PFSK-1 (cell line): ENCODE results near the gene NSUN2. TPM values are rescaled to one million over a fixed set of nuclear protein-coding genes. Genes with fewer than 3 reads are reported as not detected.

Experiments
- FOXP2 ChIP-seq: optimal IDR thresholded peaks from 2 replicates; pipeline ENCODE3; 2011; ENCODE audit warnings: borderline replicate concordance, control low read depth, inconsistent platforms; ENCODE audit not compliant: insufficient read depth; ENCODE audit errors: extremely low read length, extremely low read depth
- POLR2AphosphoS5 ChIP-seq: IDR thresholded peaks from 2 replicates; pipeline ENCODE4 v1.6.1; 2012; ENCODE audit warnings: low read depth, mild to moderate bottlenecking, control low read depth, low read length, moderate library complexity
- REST ChIP-seq, 2 experiments: IDR thresholded peaks; 2 replicates each; pipeline versions ENCODE4 v1.6.1 to v1.8.0; 2011 to 2012; ENCODE audit warnings: low read depth in 2 of 2, low read length in 2 of 2, control low read depth in 1 of 2, inconsistent platforms in 1 of 2, mild to moderate bottlenecking in 1 of 2, moderate library complexity in 1 of 2; ENCODE audit not compliant: insufficient read depth in 1 of 2
- SIN3A ChIP-seq: IDR thresholded peaks from 2 replicates; pipeline ENCODE4 v1.6.1; 2012; ENCODE audit warnings: mild to moderate bottlenecking, low read length, moderate library complexity, borderline replicate concordance; ENCODE audit not compliant: insufficient read depth
- TAF1 ChIP-seq: IDR thresholded peaks from 2 replicates; pipeline ENCODE4 v1.6.1; 2012; ENCODE audit warnings: low read length, control low read depth, borderline replicate concordance; ENCODE audit not compliant: insufficient read depth
- polyA plus RNA-seq: library from polyadenylated mRNA; unstranded; fragments of >200 nt; gene quantifications from one replicate; pipeline ENCODE4 v1.2.1, GENCODE V29; 2012; ENCODE audit warnings: low read depth, missing spikeins; ENCODE audit not compliant: insufficient read length

Gene NSUN2
- 92.7 TPM for polyA plus RNA-seq

DNA sequence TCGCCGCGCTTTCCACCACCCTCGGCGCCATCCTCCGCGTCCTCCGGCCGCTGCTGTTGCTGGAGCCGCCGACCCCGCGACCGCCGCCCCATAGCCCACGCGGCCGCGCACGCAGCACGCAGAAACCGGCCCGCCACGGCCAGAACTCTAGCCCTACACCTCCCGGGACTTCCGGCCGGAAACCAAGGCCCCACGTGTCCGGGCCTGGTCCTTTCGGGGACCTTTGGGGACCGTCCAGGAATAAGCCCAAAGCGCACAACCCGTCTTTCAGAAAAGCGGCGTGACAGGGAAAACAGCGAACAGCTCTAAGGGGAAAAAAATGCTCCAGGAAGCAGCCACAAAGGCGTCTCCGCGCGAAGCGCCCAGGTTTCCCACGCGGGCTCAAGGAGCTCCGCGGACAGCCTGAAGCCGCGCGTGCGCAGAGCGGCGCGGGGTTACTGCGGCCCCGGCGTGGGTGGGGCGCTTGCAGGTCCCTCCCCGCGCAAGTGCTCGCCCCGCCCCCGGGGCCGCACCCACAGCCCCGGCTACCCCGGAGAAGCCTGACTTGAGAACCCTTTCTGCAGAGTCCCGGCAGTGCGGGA is at the start of gene NSUN2, which contains the start of gene SRD5A1:
NSUN2 (minus strand) TSS at position 157 of the 581 bp plus-strand sequence; CDS start at position 92, 65 bp downstream.
SRD5A1 (plus strand) TSS at position 553 of the 581 bp plus-strand sequence. CDS start 137 bp downstream, outside the sequence.
- TF ChIP-seq REST (IDR thresholded peaks at IDR 0.05; ENCODE audit: insufficient read depth in 1 of 2, low read depth in 2 of 2, low read length in 2 of 2) (no peak; a peak in 1 of 4 replicates), POLR2AphosphoS5 (peak; percentile 63; the same call in 1 of the 2 replicates), FOXP2 (peak; percentile 62), SIN3A (0 out of 2 replicates have a peak, but pooled peaks have one; percentile 51), TAF1 (peak; percentile 75)

- TF ChIP-seq SIN3A = no peak
- TF ChIP-seq FOXP2 = no peak
- no peak for TF ChIP-seq POLR2AphosphoS5
- no peak for TF ChIP-seq TAF1
- TF ChIP-seq REST (IDR thresholded peaks at IDR 0.05; ENCODE audit: insufficient read depth in 1 of 2, low read depth in 2 of 2, low read length in 2 of 2) = no peak
Measured at GRCh38 chr5:6682239-6682638, 49.4 kb upstream of the NSUN2 start.

DNA sequence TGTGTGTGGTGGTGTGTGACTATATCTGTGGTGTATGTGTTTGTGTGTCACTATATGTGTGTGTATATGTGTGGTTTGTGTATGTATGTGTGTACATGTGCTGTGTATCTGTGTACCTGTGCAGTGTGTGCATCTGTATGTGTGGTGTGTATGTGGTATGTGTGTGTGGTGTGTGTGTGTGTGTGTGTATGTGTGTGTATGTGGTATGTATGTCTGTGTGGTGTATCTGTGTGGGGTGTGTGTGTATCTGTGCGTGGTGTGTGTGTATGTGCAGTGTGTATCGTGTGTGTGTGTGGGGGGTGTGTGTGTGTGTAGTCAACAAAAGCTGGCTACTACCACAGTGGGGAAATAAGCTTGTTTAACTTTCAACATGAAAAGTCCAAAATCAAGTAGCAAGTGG is 48.8 kb upstream of the NSUN2 start:
- TF ChIP-seq REST (IDR thresholded peaks at IDR 0.05; ENCODE audit: insufficient read depth in 1 of 2, low read depth in 2 of 2, low read length in 2 of 2) (no peak), FOXP2 (no peak), SIN3A (no peak), POLR2AphosphoS5 (no peak), TAF1 (no peak)

GRCh38 chr5:6680922-6681321 is 48.1 kb upstream of the NSUN2 start:
- TF ChIP-seq REST (IDR thresholded peaks at IDR 0.05; ENCODE audit: insufficient read depth in 1 of 2, low read depth in 2 of 2, low read length in 2 of 2) (no peak), FOXP2 (no peak), TAF1 (no peak), SIN3A (no peak)

DNA sequence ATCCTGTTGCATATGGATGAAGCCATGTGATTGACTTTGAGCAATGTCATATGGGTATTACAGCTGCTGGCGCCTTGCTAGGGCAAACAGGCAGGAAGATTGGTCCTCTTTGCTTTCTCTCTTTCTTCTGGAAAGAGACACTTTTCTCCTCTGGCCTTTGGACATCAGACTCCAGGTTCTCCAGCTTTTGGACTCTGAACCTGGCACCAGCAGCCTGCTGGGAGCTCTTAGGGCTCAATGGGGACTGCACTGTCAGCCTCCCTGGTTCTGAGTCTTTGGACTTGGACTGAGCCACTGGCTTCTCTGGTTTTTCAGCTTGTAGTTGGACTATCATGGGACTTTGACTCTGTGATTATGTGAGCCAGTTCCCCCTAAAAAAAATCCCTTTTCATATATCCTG is 45.5 kb upstream of the NSUN2 start:
- TF ChIP-seq TAF1 (no peak), SIN3A (no peak), REST (IDR thresholded peaks at IDR 0.05; ENCODE audit: insufficient read depth in 1 of 2, low read depth in 2 of 2, low read length in 2 of 2) (no peak), POLR2AphosphoS5 (no peak), FOXP2 (no peak)
